Measurements from ENCODE around the gene BEAN1.
"Not testable (repeated sequence)": the region's sequence is repeated elsewhere in the genome, so short reads cannot be mapped to it uniquely, and the experiment has no call there.

The BEAN1 gene

GRCh38 chr16:66487580-66488275 is 60.6 kb downstream of the BEAN1 start:
- no peak for DNase-seq

- DNase-seq, result no peak
These were observed 61.4 kb downstream of the BEAN1 start for GRCh38 chr16:66488505-66488904.

- no peak for DNase-seq
These were observed 62.3 kb downstream of the BEAN1 start for GRCh38 chr16:66489385-66489784.

GRCh38 chr16:66489818-66490217 is 62.7 kb downstream of the BEAN1 start:
- DNase-seq, result no peak

- DNase-seq, result no peak
These were observed 64.0 kb downstream of the BEAN1 start for GRCh38 chr16:66490774-66491715.

GRCh38 chr16:66491716-66492064 is 64.6 kb downstream of the BEAN1 start:
- DNase-seq, result no peak

GRCh38 chr16:66493490-66494401 is 66.7 kb downstream of the BEAN1 start:
- DNase-seq, result no peak

GRCh38 chr16:66494916-66495315 is 67.8 kb downstream of the BEAN1 start:
- DNase-seq, result no peak

GRCh38 chr16:66495440-66495839 is 68.3 kb downstream of the BEAN1 start:
- no peak for DNase-seq

GRCh38 chr16:66496226-66496625 is 69.1 kb downstream of the BEAN1 start:
- DNase-seq, result not testable (repeated sequence)

- DNase-seq, result not testable (repeated sequence)
These were observed 70.8 kb downstream of the BEAN1 start for GRCh38 chr16:66497921-66498320.

- not testable (repeated sequence) for DNase-seq
These were observed 74.5 kb downstream of the BEAN1 start for GRCh38 chr16:66501563-66501962.

GRCh38 chr16:66502020-66502913 is 75.2 kb downstream of the BEAN1 start:
- no peak for DNase-seq

GRCh38 chr16:66503030-66503429 is 75.9 kb downstream of the BEAN1 start:
- no peak for DNase-seq

GRCh38 chr16:66503612-66504011 is 76.5 kb downstream of the BEAN1 start:
- no peak for DNase-seq

- no peak for DNase-seq
These were observed 80.7 kb downstream of the BEAN1 start for GRCh38 chr16:66507731-66508239.

GRCh38 chr16:66508248-66508913 is 81.3 kb downstream of the BEAN1 start:
- no peak for DNase-seq

GRCh38 chr16:66508914-66509496 is 81.9 kb downstream of the BEAN1 start:
- no peak for DNase-seq

- no peak for DNase-seq
These were observed 82.5 kb downstream of the BEAN1 start for GRCh38 chr16:66509576-66509975.

GRCh38 chr16:66510298-66510697 is 83.2 kb downstream of the BEAN1 start:
- DNase-seq, result no peak
